Thymus (tissue), 11 donors: ENCODE results near the gene SHH. TPM values are rescaled to one million over a fixed set of nuclear protein-coding genes. Genes with fewer than 3 reads are reported as not detected.

Experiments
- DNase-seq, 9 donors: peaks; one replicate each; pipeline ENCODE4 v3.0.0-alpha.2; 2013; ENCODE audit warnings: low spot score in 9 of 9, low read depth in 6 of 9, missing footprints in 1 of 9
- H3K27ac ChIP-seq, 2 donors: one replicate each; pipeline ENCODE4 v1.5.1; 2013; ENCODE audit warnings: control low read depth in 1 of 2, low read depth in 1 of 2, low read length in 1 of 2, mild to moderate bottlenecking in 1 of 2, moderate library complexity in 1 of 2
- H3K27me3 ChIP-seq, 2 donors: one replicate each; pipeline ENCODE4 v1.5.1; 2013; ENCODE audit warnings: low read length in 1 of 2; ENCODE audit not compliant: control insufficient read depth in 2 of 2, insufficient read depth in 1 of 2
- H3K36me3 ChIP-seq, 2 donors: one replicate each; pipeline ENCODE4 v1.5.1; 2013; ENCODE audit warnings: low read length in 1 of 2, mild to moderate bottlenecking in 1 of 2, moderate library complexity in 1 of 2; ENCODE audit not compliant: control insufficient read depth in 2 of 2, insufficient read depth in 2 of 2
- H3K4me1 ChIP-seq, 2 donors: one replicate each; pipeline ENCODE4 v1.5.1; 2013; ENCODE audit warnings: low read length in 2 of 2; ENCODE audit not compliant: control insufficient read depth in 2 of 2, insufficient read depth in 2 of 2
- H3K4me3 ChIP-seq, 2 donors: one replicate each; pipeline ENCODE4 v1.5.1; 2013; ENCODE audit warnings: low read length in 2 of 2, control low read depth in 1 of 2, mild to moderate bottlenecking in 1 of 2
- H3K9me3 ChIP-seq, 2 donors: one replicate each; pipeline ENCODE4 v1.5.1; 2013; ENCODE audit warnings: low read length in 1 of 2, mild to moderate bottlenecking in 1 of 2; ENCODE audit not compliant: control insufficient read depth in 2 of 2, insufficient read depth in 1 of 2
- WGBS: extraction: QIAGEN DNeasy Blood & Tissue Kit; methylation state at CpG from one replicate; pipeline ENCODE4 v1.1.7; 2013; 5-methylcytosine and 5-hydroxymethylcytosine counted together
- polyA plus RNA-seq: library from polyadenylated mRNA; stranded (reverse); fragments of 200-250 nt; gene quantifications from one replicate; pipeline ENCODE4 v1.2.3, GENCODE V29; 2013
- total RNA-seq: library from RNA; stranded (reverse); fragments of 120-200 nt; gene quantifications from one replicate; pipeline ENCODE4 v1.2.4, GENCODE V29; 2013
- donor health status: healthy.

SHH gene
- total and polyA plus RNA-seq, 2 donors = 0.05 to 0.09 TPM

GRCh38 chr7:155851892-155852291 lies 39.6 kb upstream of the SHH start:
- DNase-seq = no peak
- peaks cover 0 to 3% of the 10 kb centered on the region in 2 donors for H3K27me3 ChIP-seq
- 93% methylated on average over 5 of the region's 5 CpGs for WGBS

GRCh38 chr7:155850766-155851678 lies 38.8 kb upstream of the SHH start:
- Histone ChIP-seq H3K9me3 (no peaks in the 10 kb centered on the region), H3K4me1 (no peaks in the 10 kb centered on the region), H3K4me3 (no peak overlapping the region), H3K27ac (no peak overlapping the region), H3K36me3 (no peaks in the 10 kb centered on the region), H3K27me3 (no peaks in the 10 kb centered on the region)
- no peak for DNase-seq
- 80% methylated on average over 22 of the region's 22 CpGs for WGBS

More at GRCh38 chr7:155851892-155852291, 39.6 kb upstream of the SHH start:
- Histone ChIP-seq H3K9me3 (no peaks in the 10 kb centered on the region), H3K36me3 (no peaks in the 10 kb centered on the region), H3K4me3 (no peak overlapping the region), H3K27ac (no peak overlapping the region), H3K4me1 (no peaks in the 10 kb centered on the region)

GRCh38 chr7:155850001-155850436 lies 37.8 kb upstream of the SHH start:
- Histone ChIP-seq H3K4me1 (no peaks in the 10 kb centered on the region), H3K36me3 (no peaks in the 10 kb centered on the region), H3K27me3 (no peaks in the 10 kb centered on the region), H3K9me3 (no peaks in the 10 kb centered on the region), H3K27ac (no peak overlapping the region), H3K4me3 (no peak overlapping the region)
- WGBS = 86% methylated on average over 5 of the region's 5 CpGs
- DNase-seq = no peak

GRCh38 chr7:155848691-155849669 lies 36.7 kb upstream of the SHH start:
- Histone ChIP-seq H3K9me3 (no peaks in the 10 kb centered on the region), H3K4me1 (no peaks in the 10 kb centered on the region), H3K27ac (no peak overlapping the region), H3K4me3 (no peak overlapping the region), H3K36me3 (no peaks in the 10 kb centered on the region), H3K27me3 (no peaks in the 10 kb centered on the region)
- 79% methylated on average over 18 of the region's 18 CpGs for WGBS
- DNase-seq = no peak

- H3K27ac ChIP-seq = no peak overlapping the region
- no peak for DNase-seq
- H3K27me3 ChIP-seq = no peaks in the 10 kb centered on the region
- H3K36me3 ChIP-seq = no peaks in the 10 kb centered on the region
- no peak overlapping the region for H3K4me3 ChIP-seq
- no peaks in the 10 kb centered on the region for H3K9me3 ChIP-seq
- 71% methylated on average over 18 of the region's 18 CpGs for WGBS
- no peaks in the 10 kb centered on the region for H3K4me1 ChIP-seq
These were observed 35.7 kb upstream of the SHH start for GRCh38 chr7:155847821-155848435.

- no peaks in the 10 kb centered on the region for H3K27me3 ChIP-seq
These were observed 34.7 kb upstream of the SHH start for GRCh38 chr7:155846936-155847335.

GRCh38 chr7:155846156-155846555 lies 33.9 kb upstream of the SHH start:
- Histone ChIP-seq H3K4me1 (no peaks in the 10 kb centered on the region), H3K27me3 (no peaks in the 10 kb centered on the region), H3K27ac (no peak overlapping the region), H3K4me3 (no peak overlapping the region), H3K9me3 (no peaks in the 10 kb centered on the region), H3K36me3 (no peaks in the 10 kb centered on the region)
- DNase-seq = no peak
- WGBS = 91% methylated on average over 5 of the region's 5 CpGs

More at GRCh38 chr7:155846936-155847335, 34.7 kb upstream of the SHH start:
- Histone ChIP-seq H3K27ac (no peak overlapping the region), H3K36me3 (no peaks in the 10 kb centered on the region), H3K9me3 (no peaks in the 10 kb centered on the region), H3K4me1 (no peaks in the 10 kb centered on the region), H3K4me3 (no peak overlapping the region)
- no peak for DNase-seq
- 90% methylated on average over 15 of the region's 15 CpGs for WGBS

GRCh38 chr7:155845226-155845625 lies 33.0 kb upstream of the SHH start:
- H3K4me3 ChIP-seq = no peak overlapping the region
- no peaks in the 10 kb centered on the region for H3K27me3 ChIP-seq
- 94% methylated on average over 14 of the region's 14 CpGs for WGBS
- no peaks in the 10 kb centered on the region for H3K36me3 ChIP-seq
- H3K4me1 ChIP-seq = no peaks in the 10 kb centered on the region
- no peak overlapping the region for H3K27ac ChIP-seq
- no peak for DNase-seq
- H3K9me3 ChIP-seq = no peaks in the 10 kb centered on the region
